ENCODE results near the gene APMAP. TPM values are rescaled to one million over a fixed set of nuclear protein-coding genes. Genes with fewer than 3 reads are reported as not detected.

The APMAP gene
- total and polyA plus RNA-seq, 10 donors, result 26.5 to 104 (median 65.3) TPM

DNA sequence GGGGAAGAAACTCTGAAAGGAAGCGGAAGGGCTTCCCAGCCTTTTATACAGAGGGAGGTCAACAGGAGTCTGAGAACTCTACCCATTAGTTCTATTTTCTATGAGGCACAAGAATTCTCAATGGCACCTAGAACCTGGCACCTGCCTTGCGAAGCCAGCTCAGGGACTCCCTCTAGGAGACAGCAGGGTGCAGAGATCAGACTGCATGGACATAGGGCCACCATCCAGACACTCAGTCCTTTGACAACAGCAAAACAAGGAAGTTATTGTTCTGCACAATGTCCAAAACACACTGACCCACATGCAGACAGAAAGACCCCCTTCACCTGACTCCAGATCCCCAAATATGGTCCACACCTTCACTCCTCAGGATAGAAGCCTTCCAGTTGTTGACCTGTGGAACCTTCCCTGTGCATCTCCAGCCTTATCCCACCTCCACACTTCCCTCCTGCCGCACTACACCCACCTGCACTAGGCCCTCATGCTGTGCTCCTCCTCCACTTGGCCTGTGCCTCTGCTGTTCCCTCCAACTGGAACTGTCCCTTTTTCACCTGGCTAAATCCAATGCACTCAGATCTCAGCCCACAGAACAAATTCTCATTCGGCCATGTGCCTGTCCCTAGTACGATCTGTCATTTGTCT, 37.6 kb upstream of the APMAP start:
- WGBS, 5 donors, result 95 to 97% (median 97%) methylated on average over 5 of the region's 5 CpGs
- Histone ChIP-seq H3K36me3 (peaks cover 0 to 74% (median 19%) of the 10 kb centered on the region in 6 donors), H3K27ac (no peak overlapping the region), H3K9me3 (no peaks in the 10 kb centered on the region), H3K27me3 (replicated peaks in 1 of 7) (no peaks in the 10 kb centered on the region), H3K4me1 (peaks cover 0 to 66% (median 16%) of the 10 kb centered on the region in 6 donors), H3K4me3 (no peak overlapping the region)
- peak; percentile 41 for DNase-seq
- no peak for TF ChIP-seq POLR2A (IDR thresholded peaks at IDR 0.05)
- no peak for TF ChIP-seq CTCF (IDR thresholded peaks at IDR 0.05 in 8 of 11, conservative IDR thresholded peaks at IDR 0.05 in 3 of 11)
- TF ChIP-seq POLR2AphosphoS5 (IDR thresholded peaks at IDR 0.05), result no peak
- intact Hi-C loops (cut with DNase I; ENCODE audit: low total_unique reads), result no loop called here

- no peaks in the 10 kb centered on the region for H3K27me3 ChIP-seq (replicated peaks in 1 of 7)
Observed at GRCh38 chr20:25025986-25026605, 33.5 kb upstream of the APMAP start.

GRCh38 chr20:25025091-25025861, 32.7 kb upstream of the APMAP start:
- DNase-seq, result peak; percentile 49
- intact Hi-C loops (cut with DNase I; ENCODE audit: low total_unique reads), result no loop called here
- Histone ChIP-seq H3K4me1 (peaks cover 0 to 43% (median 6%) of the 10 kb centered on the region in 6 donors), H3K4me3 (no peak overlapping the region), H3K27ac (no peak overlapping the region), H3K9me3 (no peaks in the 10 kb centered on the region), H3K27me3 (replicated peaks in 1 of 7) (no peaks in the 10 kb centered on the region), H3K36me3 (peaks cover 0 to 90% (median 35%) of the 10 kb centered on the region in 6 donors)
- WGBS, 5 donors, result 78 to 93% (median 85%) methylated on average over 13 to 14 of the region's 14 CpGs
- TF ChIP-seq CTCF (IDR thresholded peaks at IDR 0.05 in 8 of 11, conservative IDR thresholded peaks at IDR 0.05 in 3 of 11), result no peak
- no peak for TF ChIP-seq POLR2AphosphoS5 (IDR thresholded peaks at IDR 0.05)
- no peak for TF ChIP-seq POLR2A (IDR thresholded peaks at IDR 0.05)

More at GRCh38 chr20:25025986-25026605, 33.5 kb upstream of the APMAP start:
- peak; percentile 41 for DNase-seq
- TF ChIP-seq POLR2A (IDR thresholded peaks at IDR 0.05) (no peak), POLR2AphosphoS5 (IDR thresholded peaks at IDR 0.05) (no peak), CTCF (IDR thresholded peaks at IDR 0.05 in 8 of 11, conservative IDR thresholded peaks at IDR 0.05 in 3 of 11) (no peak)
- WGBS, 5 donors, result 78 to 91% (median 83%) methylated on average over 3 to 4 of the region's 4 CpGs
- Histone ChIP-seq H3K4me1 (peaks cover 0 to 45% (median 6%) of the 10 kb centered on the region in 6 donors), H3K36me3 (peaks cover 0 to 90% (median 33%) of the 10 kb centered on the region in 6 donors), H3K9me3 (no peaks in the 10 kb centered on the region), H3K27ac (no peak overlapping the region), H3K4me3 (no peak overlapping the region)
- intact Hi-C loops (cut with DNase I; ENCODE audit: low total_unique reads), result no loop called here
